Mesodermal cell (in vitro differentiated cells): ENCODE measurements around the gene SMTNL2.
"Not testable (repeated sequence)": the region's sequence is repeated elsewhere in the genome, so short reads cannot be mapped to it uniquely, and the experiment has no call there.

Source experiments
- H3K27ac ChIP-seq: 2 replicates; pipeline ENCODE4 v1.7.0; 2013; ENCODE audit warnings: mild to moderate bottlenecking, low read depth, low read length, moderate library complexity; ENCODE audit not compliant: severe bottlenecking
- H3K36me3 ChIP-seq: 2 replicates; pipeline ENCODE4 v1.7.1; 2013; ENCODE audit warnings: mild to moderate bottlenecking, low read length, moderate library complexity; ENCODE audit not compliant: control insufficient read depth, insufficient read depth
- H3K4me1 ChIP-seq: one replicate; pipeline ENCODE4 v1.7.1; 2013; ENCODE audit warnings: mild to moderate bottlenecking, low read length; ENCODE audit not compliant: insufficient read depth, control insufficient read depth, poor library complexity, severe bottlenecking
- H3K4me3 ChIP-seq: 2 replicates; pipeline ENCODE4 v1.7.0; 2013; ENCODE audit warnings: low read length, control low read depth, mild to moderate bottlenecking; ENCODE audit not compliant: insufficient read depth, poor library complexity, severe bottlenecking; ENCODE audit errors: extremely low read depth
- H3K9me3 ChIP-seq: 2 replicates; pipeline ENCODE4 v1.7.1; 2013; ENCODE audit warnings: mild to moderate bottlenecking, low read length, moderate library complexity; ENCODE audit not compliant: control insufficient read depth
- WGBS, 2 experiments: methylation state at CpG; one replicate each; pipeline ENCODE4 v1.1.5; 2013; ENCODE audit warnings: missing lambda C conversion rate in 2 of 2; ENCODE audit not compliant: insufficient coverage in 2 of 2; 5-methylcytosine and 5-hydroxymethylcytosine counted together

SMTNL2 gene

GRCh38 chr17:4594931-4595684 is 10.8 kb downstream of the SMTNL2 start:
- H3K4me1 ChIP-seq: peaks cover 25% of the 10 kb centered on the region
- no peak overlapping the region for H3K27ac ChIP-seq
- 44 to 54% methylated on average over 23 to 29 of the region's 29 CpGs for WGBS, 2 experiments

GRCh38 chr17:4595685-4596342 is 11.5 kb downstream of the SMTNL2 start:
- 95 to 96% methylated on average over 9 to 15 of the region's 23 CpGs for WGBS, 2 experiments
- not testable (repeated sequence) for H3K27ac ChIP-seq, H3K9me3 ChIP-seq, H3K36me3 ChIP-seq, H3K4me3 ChIP-seq
- peaks cover 30% of the 10 kb centered on the region for H3K4me1 ChIP-seq

More at GRCh38 chr17:4594931-4595684, 10.8 kb downstream of the SMTNL2 start:
- Histone ChIP-seq H3K9me3 (no peaks in the 10 kb centered on the region), H3K36me3 (no peaks in the 10 kb centered on the region), H3K4me3 (no peak overlapping the region)

GRCh38 chr17:4596636-4597380 is 12.5 kb downstream of the SMTNL2 start:
- Histone ChIP-seq H3K4me3 (no peak overlapping the region), H3K27ac (no peak overlapping the region), H3K4me1 (peaks cover 26% of the 10 kb centered on the region), H3K9me3 (no peaks in the 10 kb centered on the region), H3K36me3 (no peaks in the 10 kb centered on the region)
- 93 to 94% methylated on average over 34 to 36 of the region's 36 CpGs for WGBS, 2 experiments

- H3K9me3 ChIP-seq: no peaks in the 10 kb centered on the region
- no peak overlapping the region for H3K27ac ChIP-seq
- peaks cover 25% of the 10 kb centered on the region for H3K4me1 ChIP-seq
- 81 to 87% methylated on average over 10 to 13 of the region's 13 CpGs for WGBS, 2 experiments
- no peak overlapping the region for H3K4me3 ChIP-seq
- H3K36me3 ChIP-seq: no peaks in the 10 kb centered on the region
Observed at GRCh38 chr17:4597975-4598374, 13.6 kb downstream of the SMTNL2 start.

- Histone ChIP-seq H3K27ac (peak overlapping the region; percentile 23), H3K36me3 (no peaks in the 10 kb centered on the region), H3K4me1 (peaks cover 25% of the 10 kb centered on the region), H3K9me3 (no peaks in the 10 kb centered on the region), H3K4me3 (no peak overlapping the region)
- 76 to 84% methylated on average over 10 to 16 of the region's 20 CpGs for WGBS, 2 experiments
Observed at GRCh38 chr17:4598776-4599504, 14.6 kb downstream of the SMTNL2 start.

GRCh38 chr17:4599505-4600281 is 15.4 kb downstream of the SMTNL2 start:
- Histone ChIP-seq H3K36me3 (no peaks in the 10 kb centered on the region), H3K4me3 (no peak overlapping the region), H3K27ac (peak overlapping the region; percentile 76), H3K4me1 (peaks cover 25% of the 10 kb centered on the region), H3K9me3 (no peaks in the 10 kb centered on the region)
- WGBS, 2 experiments: 33 to 41% methylated on average over 8 to 16 of the region's 25 CpGs

GRCh38 chr17:4600563-4600962 is 16.2 kb downstream of the SMTNL2 start:
- H3K9me3 ChIP-seq: no peaks in the 10 kb centered on the region
- no peak overlapping the region for H3K4me3 ChIP-seq
- H3K27ac ChIP-seq: peak overlapping the region; percentile 76
- H3K4me1 ChIP-seq: peaks cover 22% of the 10 kb centered on the region
- 26 to 42% methylated on average over 9 to 12 of the region's 13 CpGs for WGBS, 2 experiments
- H3K36me3 ChIP-seq: no peaks in the 10 kb centered on the region

GRCh38 chr17:4601326-4601725 is 17.0 kb downstream of the SMTNL2 start:
- WGBS, 2 experiments: 90 to 100% methylated on average over 2 to 4 of the region's 4 CpGs
- Histone ChIP-seq H3K36me3 (no peaks in the 10 kb centered on the region), H3K27ac (no peak overlapping the region)

GRCh38 chr17:4602041-4602440 is 17.7 kb downstream of the SMTNL2 start:
- no peak overlapping the region for H3K4me3 ChIP-seq
- 100% methylated on average over 2 to 3 of the region's 5 CpGs for WGBS, 2 experiments
- H3K27ac ChIP-seq: no peak overlapping the region
- H3K9me3 ChIP-seq: no peaks in the 10 kb centered on the region
- no peaks in the 10 kb centered on the region for H3K36me3 ChIP-seq
- H3K4me1 ChIP-seq: peaks cover 22% of the 10 kb centered on the region

More at GRCh38 chr17:4601326-4601725, 17.0 kb downstream of the SMTNL2 start:
- Histone ChIP-seq H3K4me1 (peaks cover 22% of the 10 kb centered on the region), H3K4me3 (no peak overlapping the region), H3K9me3 (no peaks in the 10 kb centered on the region)
